ENCODE data around the gene NIPSNAP3A.

GRCh38 chr9:104794070-104794469 is 46.6 kb downstream of the NIPSNAP3A start:
- TF ChIP-seq CTCF (conservative IDR thresholded peaks at IDR 0.05 in 1 of 2, IDR thresholded peaks at IDR 0.05 in 1 of 2; ENCODE audit: extremely low read depth in 1 of 2, insufficient read depth in 1 of 2, low read depth in 1 of 2, low read length in 2 of 2) = no peak
- no peak for TF ChIP-seq EZH2 (IDR thresholded peaks at IDR 0.05; ENCODE audit: borderline replicate concordance, low read length)

All from mammary epithelial cell (primary cell).